NCI-H510A (cell line): ENCODE measurements around the gene GBGT1.

Source experiments
- DNase-seq: peaks from one replicate; lab custom pipeline; 2025; lab: John Stamatoyannopoulos, UW

The GBGT1 gene

DNA sequence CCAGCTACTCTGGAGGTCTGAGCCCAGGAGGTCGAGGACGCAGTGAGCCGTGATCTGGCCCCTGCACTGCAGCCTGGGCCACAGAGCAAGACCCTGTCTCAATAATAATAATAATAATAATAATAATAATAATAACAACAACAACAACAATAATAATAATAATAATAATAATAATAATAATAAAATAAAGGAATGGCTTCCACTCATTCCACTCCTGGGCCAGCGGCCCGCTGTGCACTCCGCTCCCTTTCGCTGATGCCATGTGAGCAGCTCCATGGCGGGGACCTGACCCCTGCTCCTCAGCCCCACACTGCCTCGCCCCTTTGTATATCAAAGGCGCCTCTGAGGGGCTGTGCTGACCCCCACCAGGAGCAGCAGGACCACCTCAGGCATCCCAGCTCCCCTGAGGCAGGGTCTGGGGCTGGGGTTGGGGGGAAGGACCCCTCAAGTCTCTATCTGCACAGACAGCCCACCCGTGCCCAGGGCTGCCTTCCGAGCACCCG lies 20.0 kb downstream of the GBGT1 start:
- no peak for DNase-seq

DNA sequence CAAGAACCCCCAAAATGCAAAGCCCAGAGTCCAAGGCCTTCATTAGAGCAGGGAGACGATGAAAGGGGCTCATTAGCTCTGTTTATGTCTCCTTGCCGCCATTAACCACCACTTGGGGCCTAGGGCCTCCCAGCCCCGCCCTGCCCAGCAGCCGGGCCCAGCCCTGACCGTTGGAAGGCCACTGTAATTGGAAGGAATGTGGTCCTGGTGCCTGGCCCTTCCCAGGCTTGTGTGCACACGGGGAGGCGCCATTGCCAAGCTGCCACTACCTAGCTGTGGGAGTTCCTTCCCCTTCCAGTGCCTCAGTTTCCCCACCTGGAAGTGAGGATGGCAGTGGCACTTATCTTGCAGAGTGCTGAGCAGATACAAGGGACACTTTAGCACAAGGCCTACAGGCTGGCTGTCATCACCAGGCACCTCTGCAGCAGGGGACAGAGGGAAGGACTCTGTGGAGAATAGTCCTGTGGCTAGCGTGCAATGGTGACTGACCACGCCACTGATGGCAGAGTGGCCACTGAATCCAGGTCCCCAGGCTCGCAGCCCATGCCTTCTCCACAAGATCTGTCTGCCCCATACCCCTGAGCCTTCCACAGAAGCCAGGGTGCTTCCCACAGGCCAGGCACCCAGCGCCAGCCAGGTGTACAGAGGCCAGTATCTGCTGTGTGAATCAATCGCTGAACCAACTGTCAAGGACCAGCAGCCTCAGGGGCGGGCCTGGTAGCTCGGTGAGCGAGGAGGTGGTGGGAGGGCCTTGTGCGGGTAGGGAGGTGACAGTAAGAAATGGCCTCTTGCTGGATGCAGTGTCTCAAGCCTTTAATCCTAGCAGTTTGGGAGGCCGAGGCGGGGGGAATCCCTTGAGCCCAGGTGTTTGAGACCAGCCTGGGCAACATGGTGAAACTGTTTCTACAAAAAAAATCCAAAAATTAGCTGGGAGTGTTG lies 20.8 kb downstream of the GBGT1 start:
- peak; percentile 80 for DNase-seq

DNA sequence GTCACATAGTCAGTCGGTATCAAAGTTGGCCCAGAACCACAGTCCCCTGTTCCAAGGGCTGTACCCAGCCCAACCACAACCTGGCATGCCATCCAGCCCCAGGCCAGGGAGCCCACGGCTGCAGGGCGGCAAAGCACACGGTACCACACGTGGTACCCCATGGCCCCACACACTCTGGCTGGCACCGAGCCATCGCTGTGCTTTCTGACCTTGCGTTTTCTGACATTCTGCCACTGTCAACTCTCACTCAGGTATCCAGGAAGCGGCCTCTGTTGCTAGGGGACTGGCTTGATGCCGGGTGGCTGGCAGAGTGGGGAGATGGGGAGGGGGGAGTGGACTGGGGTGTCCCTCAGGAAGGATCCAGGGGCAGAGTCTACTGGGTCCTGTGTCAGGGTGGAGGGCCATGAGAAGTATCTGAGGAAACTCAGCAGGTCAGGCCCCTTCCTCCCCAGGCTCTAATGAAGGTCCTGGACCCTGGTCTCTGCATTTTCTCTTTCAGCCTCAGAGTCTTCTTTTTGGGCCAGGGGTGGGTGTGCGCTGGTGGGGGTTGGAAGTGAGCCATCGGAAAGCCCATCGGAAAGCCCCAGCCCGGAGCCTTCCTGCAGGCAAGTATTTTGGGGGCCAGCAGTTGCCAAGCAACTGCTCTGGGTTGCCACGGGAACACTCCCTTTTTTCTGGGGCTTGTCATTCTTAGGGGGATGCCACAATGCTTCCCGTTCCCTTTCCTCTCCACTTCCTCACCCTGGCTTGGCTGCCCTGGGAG lies 21.7 kb downstream of the GBGT1 start:
- DNase-seq = no peak

DNA sequence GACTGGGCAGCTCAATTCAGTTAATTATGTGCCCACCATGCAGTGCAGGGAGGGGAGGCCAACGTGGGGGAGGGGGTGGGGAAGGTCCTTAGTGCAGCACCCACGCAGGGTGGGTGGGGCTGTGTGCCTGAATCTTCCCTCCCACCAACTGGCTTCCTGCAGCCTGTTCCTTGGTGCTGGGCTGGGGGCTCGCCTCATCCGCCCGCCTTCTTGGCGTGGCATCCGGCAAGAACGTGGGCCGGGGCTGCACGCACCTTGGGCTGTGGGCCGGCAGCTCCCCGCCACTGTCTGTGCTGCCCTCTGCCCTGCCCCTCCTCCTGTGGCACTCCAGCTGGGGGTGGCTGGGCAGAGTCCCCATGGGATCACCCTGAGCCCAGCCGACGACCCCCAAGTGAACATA lies 23.1 kb downstream of the GBGT1 start:
- DNase-seq = no peak

DNA sequence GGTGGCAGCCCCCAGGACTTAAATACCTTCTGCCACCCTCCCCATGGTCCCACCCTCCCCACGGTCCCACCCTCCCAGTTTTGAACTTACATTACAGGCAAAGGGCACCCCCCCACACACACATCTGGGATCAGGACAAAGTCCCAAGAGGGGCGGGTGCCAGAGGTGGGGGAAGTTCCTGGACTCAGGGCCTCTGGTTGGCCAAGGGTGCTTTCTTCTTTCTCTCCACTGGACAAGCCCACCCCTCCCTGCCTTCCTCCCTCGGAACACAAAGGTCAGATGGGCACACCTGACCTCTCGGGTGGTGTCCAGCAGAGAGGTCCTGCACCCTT lies 23.6 kb downstream of the GBGT1 start:
- DNase-seq = no peak

DNA sequence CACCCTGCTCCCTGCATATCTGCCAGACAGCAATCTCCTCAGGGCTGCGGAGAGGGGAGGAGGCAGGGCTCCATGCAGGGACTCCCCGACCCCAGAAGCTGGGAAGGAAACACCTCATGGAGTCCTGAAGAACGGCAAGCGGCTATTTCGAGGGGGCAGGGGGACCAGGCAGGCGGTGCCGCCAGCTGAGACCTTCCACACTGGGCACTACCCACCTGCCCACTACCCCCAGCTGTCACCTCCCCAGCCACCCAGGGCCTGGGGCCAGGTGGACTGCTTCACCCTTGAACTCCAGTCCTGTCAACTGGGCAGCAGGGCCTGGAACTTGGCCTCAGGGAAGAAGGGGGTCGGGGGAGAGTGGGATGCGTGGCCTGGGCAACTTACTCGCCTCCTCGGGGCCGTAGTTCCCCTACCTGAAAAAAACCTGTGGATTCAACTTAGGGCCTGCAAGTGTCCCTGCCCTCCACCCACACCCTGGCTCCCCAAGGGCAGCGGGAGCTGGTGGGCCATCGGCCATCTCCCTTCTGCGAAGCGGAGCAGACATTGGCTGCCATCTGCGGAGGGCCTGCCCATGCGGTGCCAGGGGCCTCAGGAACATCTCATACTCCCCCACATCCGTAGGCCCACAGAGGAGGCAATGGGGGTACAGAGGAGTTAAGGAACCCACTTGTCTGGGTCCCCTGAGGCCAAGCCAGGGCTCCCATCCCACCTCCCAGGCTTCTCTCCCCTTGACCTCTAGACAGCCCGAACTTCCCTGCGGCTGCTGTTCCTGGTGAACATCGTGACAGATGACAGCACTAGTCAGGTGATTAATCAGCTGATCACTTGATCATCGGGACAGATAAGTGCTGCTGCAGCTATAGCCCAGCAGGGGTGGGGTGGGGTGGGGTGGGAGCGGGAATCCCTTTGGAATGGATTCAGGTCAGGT lies 24.2 kb downstream of the GBGT1 start:
- no peak for DNase-seq

DNA sequence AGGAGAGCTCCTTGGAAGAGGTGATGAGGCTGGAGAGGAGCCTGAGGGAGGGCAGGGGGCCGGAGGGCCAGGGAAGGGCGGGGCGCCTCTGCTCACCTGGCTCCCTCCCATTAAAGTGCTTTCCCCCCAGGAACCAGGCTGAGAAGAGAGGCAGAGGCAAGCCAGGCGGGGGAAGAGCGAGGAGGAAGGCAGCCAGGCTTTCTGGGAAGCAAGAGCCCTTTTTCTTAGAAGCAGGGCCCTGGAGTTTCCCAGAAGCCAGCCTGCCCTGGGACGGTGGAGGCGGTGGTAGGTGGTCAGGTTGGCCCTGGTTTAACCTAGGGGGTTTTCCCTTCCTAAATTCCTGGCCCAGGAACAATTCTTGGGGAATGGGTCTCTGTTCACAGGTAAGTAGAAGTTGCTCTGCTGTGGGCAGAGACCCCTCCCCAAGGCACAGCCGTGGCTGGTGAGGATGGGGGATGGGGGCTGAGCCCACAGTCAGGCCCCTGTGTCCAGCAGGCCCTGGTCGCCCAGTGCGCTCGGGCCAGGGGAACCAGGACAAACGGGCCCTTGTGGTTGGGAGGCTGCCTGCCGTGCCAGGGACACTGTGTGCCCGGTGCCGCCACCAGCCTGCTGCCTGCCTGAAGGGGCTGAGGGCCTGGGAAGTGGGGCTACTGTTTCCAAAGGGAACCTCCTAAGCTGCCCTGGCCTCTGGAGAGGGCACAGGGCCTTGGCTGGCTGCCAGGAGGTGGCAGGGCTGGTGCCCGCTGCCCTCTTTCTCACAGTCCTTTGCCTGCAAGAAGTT lies 26.1 kb downstream of the GBGT1 start:
- DNase-seq = no peak

DNA sequence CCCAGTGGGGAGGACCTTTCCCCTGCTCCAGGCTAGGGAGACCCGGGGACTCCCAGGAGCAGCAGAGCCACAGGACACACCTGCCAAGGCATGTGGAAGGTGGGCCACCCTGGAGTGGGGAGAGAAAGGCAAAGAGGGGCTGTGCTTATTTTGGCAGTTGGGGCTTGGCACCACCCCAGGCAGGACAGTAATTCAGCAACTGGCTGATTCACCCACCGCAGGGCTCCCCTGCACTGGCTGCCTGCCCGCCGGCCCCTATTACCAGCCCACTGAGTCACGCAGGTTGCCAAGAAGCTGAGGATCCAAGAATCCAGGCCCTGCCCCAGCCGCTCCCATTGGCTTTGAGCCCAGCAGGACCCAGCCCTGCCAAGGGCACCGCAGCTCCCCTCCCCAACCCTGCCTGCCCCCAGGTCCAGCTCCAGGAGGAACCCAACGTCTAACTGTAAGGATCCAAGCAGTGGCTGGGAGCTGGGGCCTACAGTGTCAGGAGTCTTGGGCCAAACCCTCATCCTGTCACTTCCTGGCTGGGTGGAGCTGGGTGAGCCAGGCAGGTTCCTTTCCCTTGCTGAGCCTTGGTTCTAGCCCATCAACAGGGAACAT lies 28.5 kb downstream of the GBGT1 start:
- no peak for DNase-seq

DNA sequence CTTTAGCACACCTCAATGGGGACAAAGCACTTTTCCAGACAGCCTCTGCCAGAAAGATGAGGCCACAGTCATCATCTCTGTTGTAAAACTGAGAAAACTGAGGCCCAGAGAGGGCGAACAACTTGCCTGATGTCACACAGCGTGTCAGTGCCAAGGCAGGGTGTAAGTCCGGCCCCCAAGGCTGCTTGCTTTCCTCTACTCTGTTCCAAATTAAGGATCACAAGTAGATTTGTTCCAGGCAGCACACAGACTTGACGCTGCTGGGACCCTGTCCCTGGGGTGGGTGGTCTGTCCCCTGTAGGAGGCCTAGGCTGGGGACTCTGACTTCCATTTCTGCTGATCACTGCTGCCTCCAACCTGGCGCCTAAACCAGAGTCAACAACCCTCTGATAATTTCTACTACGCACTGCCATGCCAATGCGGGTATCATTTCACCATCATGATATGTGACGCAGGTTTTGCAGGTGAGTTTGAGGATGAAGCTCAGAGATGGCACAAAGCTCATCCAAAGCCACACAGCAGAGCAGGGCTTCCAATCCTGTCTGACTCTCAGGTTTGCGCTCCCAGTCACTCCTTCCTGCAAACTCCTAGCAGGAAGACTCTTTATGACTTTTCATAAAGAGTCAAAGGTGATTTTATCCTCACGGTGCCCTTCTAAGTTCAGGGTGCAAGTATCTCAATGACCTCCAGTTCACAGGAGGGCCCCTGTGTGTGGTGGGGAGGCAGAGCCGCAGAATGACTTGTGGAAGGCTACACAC lies 29.1 kb downstream of the GBGT1 start:
- no peak for DNase-seq

DNA sequence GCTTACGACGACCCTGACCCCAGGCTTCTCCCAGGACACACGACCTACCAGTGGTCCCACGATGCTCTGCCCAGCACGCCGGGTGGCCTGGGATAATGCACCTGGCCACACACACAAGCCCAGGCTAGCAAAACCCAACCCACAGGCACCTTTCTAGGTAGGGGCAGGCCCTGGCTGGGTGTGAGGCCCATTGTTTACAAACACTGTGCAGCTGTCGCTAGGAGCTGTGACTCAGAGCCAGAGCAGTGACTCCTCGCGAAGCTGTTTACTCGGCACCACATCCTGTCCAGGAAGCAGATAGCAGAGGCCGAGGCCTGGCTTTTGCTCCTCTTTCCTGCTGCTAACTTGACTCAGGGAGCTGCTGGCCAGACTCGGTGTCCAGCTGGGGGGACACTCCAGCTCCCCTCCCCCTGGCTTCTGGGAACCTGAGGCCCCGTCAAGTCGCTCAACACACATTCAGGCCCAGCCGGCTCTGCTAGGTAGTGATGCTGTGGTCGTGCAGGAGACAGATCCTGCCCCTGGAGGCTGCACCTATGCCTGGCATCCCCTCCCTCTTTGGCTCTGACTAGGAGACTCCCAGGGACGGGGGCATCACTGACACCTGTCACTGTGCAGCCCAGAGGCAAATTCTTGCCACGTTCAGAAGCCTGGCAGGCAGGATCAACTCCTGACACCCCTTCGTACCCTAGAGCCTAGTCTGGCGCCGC lies 29.9 kb downstream of the GBGT1 start:
- peak; percentile 96 for DNase-seq

DNA sequence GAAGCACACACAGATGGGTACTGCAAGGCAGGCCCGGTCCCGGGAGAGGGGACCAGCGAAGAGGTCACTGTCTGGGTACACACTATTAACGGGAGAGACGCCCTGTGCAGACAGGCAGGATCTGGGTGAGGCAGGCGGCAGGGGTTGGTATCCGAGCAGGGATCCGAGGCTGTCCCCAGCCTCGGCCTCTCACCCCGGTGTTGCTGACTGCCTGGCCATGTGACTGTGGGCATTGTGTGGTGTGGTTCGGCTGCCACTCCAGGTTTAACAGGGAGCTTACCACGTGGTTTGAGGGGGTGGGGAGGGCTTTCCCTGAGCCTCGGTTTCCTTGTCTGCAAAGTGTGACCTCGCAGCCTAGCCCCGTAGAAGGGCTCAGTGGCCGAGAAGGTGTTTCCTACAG lies 31.5 kb downstream of the GBGT1 start:
- no peak for DNase-seq

DNA sequence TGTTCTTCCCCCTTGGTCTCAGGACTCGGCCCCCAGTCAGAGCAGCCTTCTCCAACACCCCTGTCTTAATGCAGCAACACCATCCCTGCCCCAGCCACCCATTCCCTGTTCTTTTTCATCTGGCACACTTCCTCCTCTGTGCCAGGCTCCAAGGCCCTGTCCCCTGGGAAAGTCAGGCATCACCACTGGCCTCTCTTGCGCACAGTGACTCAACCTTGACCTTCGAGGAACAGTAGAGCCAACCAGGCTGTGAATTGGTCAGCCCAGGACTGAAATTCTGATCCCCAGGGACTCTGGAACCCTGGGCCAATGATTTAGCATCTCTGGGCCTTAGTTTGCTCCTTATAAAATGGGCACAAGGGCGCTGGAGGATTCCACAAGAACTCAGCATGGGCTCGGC lies 32.2 kb downstream of the GBGT1 start:
- no peak for DNase-seq

DNA sequence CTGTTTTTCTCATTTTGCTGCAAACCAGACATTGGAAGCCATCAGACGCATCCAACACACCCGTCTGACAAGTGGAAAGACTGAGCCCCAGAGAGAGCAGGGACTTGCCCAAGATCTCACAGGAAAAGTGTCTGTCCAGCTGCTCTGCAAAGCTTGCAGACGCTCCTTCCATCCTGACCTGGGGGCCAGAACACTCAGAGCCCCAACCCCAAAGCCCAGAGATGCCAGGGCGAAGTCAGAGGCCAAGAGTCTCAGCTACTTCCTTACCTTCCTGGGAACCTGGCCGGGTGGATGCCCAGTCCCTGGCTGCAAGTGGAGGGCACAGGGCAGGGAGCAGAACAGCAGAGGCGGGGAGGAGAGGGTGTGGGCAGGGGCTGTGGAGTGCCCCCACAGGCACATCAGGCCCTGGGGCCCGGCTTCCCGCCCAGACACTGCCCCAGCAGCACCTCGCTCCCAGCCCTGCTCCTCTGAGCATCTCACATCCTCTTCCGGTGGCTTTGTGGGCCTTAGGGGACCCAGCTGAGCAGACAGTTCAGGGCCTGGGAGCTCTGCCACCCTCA lies 32.9 kb downstream of the GBGT1 start:
- DNase-seq = no peak

DNA sequence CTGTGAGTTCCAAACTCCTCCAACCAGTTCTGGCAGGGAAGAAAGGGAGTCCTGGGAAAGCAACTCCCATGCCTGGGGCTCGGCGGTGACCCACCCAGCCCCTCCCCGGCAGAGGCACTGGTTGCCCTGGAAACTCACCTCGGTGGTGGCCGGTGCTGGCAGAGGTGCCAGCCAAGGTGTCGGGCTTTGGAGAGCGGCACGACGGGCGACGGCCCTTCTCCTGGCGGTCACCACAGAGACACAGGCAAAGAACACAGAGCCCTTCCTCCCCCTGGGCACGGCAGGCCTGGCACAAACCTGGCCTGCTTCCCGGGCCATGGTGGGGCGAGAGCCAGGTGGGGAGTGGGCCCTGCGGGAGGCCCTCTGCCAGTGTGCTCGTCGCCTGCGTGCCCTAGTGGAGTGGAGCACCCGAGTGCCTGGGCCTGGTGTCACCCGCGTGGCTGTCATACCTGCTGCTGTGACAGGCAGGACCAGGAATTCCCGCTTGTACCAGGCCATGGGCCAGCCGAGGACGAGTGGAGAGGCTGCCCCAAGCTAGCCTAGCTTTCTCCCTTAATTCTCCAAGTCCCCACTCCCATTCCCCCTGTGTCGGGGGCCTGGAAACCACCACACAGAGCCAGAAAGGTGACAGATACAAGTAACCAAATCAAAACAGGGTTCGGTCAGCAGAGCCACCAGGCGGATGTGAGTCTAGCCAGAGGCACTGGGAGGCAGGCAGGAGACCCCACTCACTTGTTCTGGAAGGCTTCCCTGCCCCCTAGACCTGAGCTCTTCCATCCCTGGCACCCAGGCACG lies 34.5 kb downstream of the GBGT1 start:
- DNase-seq = no peak

DNA sequence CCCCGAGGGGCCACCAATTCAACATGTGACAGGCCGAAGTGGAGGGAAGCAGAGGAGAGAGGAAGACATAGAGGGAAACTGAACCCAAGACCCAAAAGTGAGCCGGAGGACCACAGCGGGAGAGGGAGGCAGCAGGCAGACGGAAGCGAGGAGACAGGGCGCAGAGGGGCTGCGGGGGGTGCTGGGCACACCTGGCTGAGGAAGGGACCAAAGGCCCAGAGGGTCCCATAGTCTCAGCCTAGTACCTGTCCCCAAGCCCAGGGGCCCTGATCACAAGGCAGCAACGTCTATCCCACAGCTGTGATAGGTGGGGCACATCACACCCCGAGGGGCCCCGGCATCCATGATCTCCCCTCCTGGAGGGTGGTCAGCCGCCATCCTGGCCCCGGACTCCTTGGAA lies 35.6 kb downstream of the GBGT1 start:
- no peak for DNase-seq

DNA sequence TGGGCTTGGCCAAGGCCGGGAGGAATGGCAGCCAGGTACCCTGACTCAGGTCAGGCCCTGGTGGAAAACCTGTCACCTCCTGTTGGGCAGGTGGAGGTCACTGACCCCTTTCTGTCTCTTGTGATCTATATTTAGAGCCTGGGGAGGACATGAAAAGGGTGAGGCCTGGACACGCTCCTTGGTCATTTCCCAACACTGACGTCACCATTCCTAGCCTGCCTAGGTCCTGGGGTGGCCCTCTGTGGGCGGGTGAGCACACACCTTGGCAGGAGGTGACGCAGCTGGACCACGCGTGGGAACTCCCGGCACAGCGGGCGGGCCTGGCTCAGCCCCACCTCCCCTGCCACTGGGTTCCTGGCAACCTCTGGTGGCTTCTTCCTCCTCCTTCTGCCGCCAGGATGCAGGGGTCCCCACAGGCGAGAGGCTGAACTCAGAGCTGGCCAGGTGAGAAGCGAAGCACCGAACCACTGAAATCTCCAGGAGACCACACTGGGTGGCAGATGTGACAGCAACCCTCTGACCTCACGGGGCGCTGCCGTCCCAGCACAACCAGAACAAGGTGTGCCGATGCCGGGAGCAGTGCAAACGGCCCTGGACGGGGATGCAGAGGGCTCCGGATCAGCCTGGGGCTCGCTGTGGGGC lies 36.3 kb downstream of the GBGT1 start:
- no peak for DNase-seq

DNA sequence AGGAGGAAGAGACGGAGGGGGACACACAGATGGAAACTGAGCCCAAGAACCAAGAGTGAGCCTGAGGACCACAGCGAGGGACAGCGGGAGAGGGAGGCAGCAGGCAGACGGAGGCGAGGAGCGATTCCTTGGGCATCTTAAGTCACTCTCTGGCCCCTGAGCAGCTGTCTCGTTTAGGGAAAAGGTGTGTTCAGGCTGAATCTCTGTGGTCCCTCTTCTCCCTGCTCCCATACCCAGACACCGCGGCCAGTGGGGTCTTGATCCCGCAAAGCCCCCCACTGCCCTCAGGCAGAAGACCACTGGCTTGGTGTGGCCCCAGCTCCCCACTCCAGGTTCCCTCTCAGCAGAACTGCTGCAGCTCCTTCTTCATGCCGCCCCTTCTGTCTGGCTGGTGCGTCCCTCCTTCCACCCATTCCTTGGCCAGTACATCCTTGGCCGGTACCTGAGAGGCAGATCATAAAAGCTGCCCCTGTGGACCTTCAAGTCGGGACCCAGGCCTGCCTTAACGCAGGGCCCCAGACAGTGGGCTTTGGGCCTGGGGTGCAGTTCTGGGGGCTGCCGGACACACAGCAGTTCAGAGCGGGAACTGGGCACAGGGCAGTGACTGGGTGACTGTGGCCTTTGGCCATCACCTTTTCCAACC lies 36.9 kb downstream of the GBGT1 start:
- no peak for DNase-seq
